Right lobe of liver (tissue), 6 donors: ENCODE results near the gene CCDC148. TPM values are rescaled to one million over a fixed set of nuclear protein-coding genes. Genes with fewer than 3 reads are reported as not detected.
A peak's percentile ranks its signal among the peaks of the same experiment; 100 is the strongest.

Source experiments
- ATAC-seq, 4 donors: fragments of 200-7000 bp; cut with Tn5 transposase; one replicate each; pipeline ENCODE4 v1.9.1; 2020; ENCODE audit warnings: mild to moderate bottlenecking in 4 of 4, moderate library complexity in 4 of 4
- DNase-seq, 3 donors: peaks; one replicate each; pipeline ENCODE4 v3.0.0-alpha.2; 2020
- H3K27ac ChIP-seq, 3 donors: fragments of 200-600 bp; one replicate each; pipeline ENCODE4 v1.8.0; 2022
- H3K27me3 ChIP-seq, 2 donors: fragments of 200-600 bp; one replicate each; pipeline ENCODE4 v1.8.0; 2022
- H3K36me3 ChIP-seq, 4 donors: fragments of 200-600 bp; sonication (generic) in 1 of 4; one replicate each; pipeline versions ENCODE4 v1.5.1 to v1.8.0; 2017 to 2022; ENCODE audit warnings: control low read depth in 1 of 4
- H3K4me1 ChIP-seq, 4 donors: fragments of 200-600 bp; sonication (generic) in 1 of 4; one replicate each; pipeline versions ENCODE4 v1.5.1 to v1.8.0; 2017 to 2022; ENCODE audit warnings: control low read depth in 1 of 4
- H3K4me3 ChIP-seq, 3 donors: fragments of 200-600 bp; one replicate each; pipeline ENCODE4 v1.8.0; 2022
- H3K9me3 ChIP-seq, 4 donors: fragments of 200-600 bp; sonication (generic) in 1 of 4; one replicate each; pipeline versions ENCODE4 v1.5.1 to v1.8.0; 2017 to 2022; ENCODE audit warnings: control low read depth in 1 of 4
- POLR2A ChIP-seq: fragments of 450-650 bp; IDR thresholded peaks from one replicate; pipeline ENCODE4 v1.6.1; 2017; ENCODE audit warnings: antibody characterized with exemption, mild to moderate bottlenecking
- WGBS: methylation state at CpG from one replicate; pipeline ENCODE4 v1.1.6; 2018; ENCODE audit warnings: low coverage, low lambda C conversion rate; ENCODE audit not compliant: insufficient coverage; ENCODE audit errors: missing lambda C conversion rate; 5-methylcytosine and 5-hydroxymethylcytosine counted together
- intact Hi-C, 2 donors: fragments of 100-400 bp; cut with DNase I; formaldehyde crosslinking; loops; one replicate each; pipeline versions ENCODE4 v1.11.2 to v1.14.1; 2022
- total RNA-seq, 6 experiments: library from RNA; depleted of rRNA in 2 of 6; stranded (reverse); fragments of >200 nt in 2 of 6; fragmentation: NEBNext Ultra II Directional in 3 of 6; extraction: Animal tissue kit (Norgen Biotek cat#: 25700) in 3 of 6; gene quantifications; one replicate each; pipeline versions ENCODE4 v1.1.0 to v1.2.4, GENCODE V29; 2016 to 2023
- TF ChIP-seq, protein P1 (sequence below), 4 donors: fragments of 200-600 bp in 3 of 4; fragments of 450-650 bp in 1 of 4; IDR thresholded peaks; one replicate each; pipeline versions ENCODE4 v1.5.1 to v1.8.0; 2016 to 2022; ENCODE audit warnings: antibody characterized with exemption in 4 of 4, mild to moderate bottlenecking in 2 of 4
- donor health status: DM: no; HTN: yes; CAD: no.
- donor health status: DM: no; HTN: no; CAD: no.
- donor health status: DM: no; HTN: no; CAD: no.
- donor health status: DM: no; HTN: yes; CAD: no.
- donor health status: DM: no; HTN: yes; CAD: no.

Gene CCDC148
- total RNA-seq, 6 experiments from 2014 or later: 0.12 to 0.53 (median 0.20) TPM; not detected in 1

DNA sequence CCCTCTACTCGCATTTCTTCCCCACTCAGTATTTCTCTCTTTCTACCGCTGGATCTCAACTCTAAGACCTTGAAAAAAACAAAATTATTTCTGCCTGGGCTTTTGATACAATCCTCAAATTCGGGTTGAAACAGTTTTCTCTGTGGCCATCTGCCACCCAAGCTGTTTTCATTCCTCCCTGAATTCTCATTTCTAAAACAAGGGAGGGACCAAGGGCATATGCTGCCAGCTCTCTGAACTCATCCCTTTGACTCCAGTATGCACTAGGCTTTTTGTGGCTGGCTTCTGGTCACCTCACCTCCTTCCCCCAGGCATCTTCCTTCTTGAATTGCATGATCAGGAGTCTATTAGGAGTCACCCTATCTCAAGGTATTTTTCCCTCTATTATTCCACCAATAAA, 49.5 kb downstream of the CCDC148 start:
- H3K9me3 ChIP-seq: no peaks in the 10 kb centered on the region
- TF ChIP-seq, protein P1, sequence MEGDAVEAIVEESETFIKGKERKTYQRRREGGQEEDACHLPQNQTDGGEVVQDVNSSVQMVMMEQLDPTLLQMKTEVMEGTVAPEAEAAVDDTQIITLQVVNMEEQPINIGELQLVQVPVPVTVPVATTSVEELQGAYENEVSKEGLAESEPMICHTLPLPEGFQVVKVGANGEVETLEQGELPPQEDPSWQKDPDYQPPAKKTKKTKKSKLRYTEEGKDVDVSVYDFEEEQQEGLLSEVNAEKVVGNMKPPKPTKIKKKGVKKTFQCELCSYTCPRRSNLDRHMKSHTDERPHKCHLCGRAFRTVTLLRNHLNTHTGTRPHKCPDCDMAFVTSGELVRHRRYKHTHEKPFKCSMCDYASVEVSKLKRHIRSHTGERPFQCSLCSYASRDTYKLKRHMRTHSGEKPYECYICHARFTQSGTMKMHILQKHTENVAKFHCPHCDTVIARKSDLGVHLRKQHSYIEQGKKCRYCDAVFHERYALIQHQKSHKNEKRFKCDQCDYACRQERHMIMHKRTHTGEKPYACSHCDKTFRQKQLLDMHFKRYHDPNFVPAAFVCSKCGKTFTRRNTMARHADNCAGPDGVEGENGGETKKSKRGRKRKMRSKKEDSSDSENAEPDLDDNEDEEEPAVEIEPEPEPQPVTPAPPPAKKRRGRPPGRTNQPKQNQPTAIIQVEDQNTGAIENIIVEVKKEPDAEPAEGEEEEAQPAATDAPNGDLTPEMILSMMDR (IDR thresholded peaks at IDR 0.05): no peak
- TF ChIP-seq POLR2A: no peak
- no peak for ATAC-seq
- WGBS: 60% methylated on average over 3 of the region's 3 CpGs
- H3K36me3 ChIP-seq: no peaks in the 10 kb centered on the region
- H3K27ac ChIP-seq: no peak overlapping the region
- intact Hi-C loops: no loop called here
- no peak for DNase-seq
- no peaks in the 10 kb centered on the region for H3K4me1 ChIP-seq
- H3K4me3 ChIP-seq: no peak overlapping the region
- no peaks in the 10 kb centered on the region for H3K27me3 ChIP-seq

DNA sequence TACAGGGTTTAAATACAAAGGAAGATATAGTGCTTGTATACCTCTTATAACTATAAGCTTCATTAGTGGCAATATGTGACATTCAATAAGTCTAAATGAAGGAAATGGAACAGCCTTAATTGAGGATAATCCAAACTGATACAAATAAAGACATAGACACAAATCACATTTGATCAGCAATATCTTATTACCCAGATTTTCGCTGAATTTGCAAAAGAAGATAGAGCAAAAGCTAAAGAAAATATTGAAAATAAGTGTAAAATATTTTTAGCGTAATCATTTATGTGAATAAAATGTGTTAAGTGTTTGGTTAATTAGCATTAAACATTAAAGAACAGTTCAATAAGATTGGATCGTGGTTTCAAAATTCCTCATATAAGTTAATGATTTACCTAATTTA, 51.2 kb downstream of the CCDC148 start:
- DNase-seq (no peak), ATAC-seq (no peak)
- TF ChIP-seq, protein P1 (IDR thresholded peaks at IDR 0.05): no peak
- no peak for TF ChIP-seq POLR2A
- no peaks in the 10 kb centered on the region for H3K36me3 ChIP-seq
- no peak overlapping the region for H3K27ac ChIP-seq
- WGBS: 84% methylated on average over 3 of the region's 3 CpGs
- H3K27me3 ChIP-seq: no peaks in the 10 kb centered on the region
- no peaks in the 10 kb centered on the region for H3K4me1 ChIP-seq
- intact Hi-C loops: no loop called here
- H3K9me3 ChIP-seq: no peaks in the 10 kb centered on the region
- H3K4me3 ChIP-seq: no peak overlapping the region

DNA sequence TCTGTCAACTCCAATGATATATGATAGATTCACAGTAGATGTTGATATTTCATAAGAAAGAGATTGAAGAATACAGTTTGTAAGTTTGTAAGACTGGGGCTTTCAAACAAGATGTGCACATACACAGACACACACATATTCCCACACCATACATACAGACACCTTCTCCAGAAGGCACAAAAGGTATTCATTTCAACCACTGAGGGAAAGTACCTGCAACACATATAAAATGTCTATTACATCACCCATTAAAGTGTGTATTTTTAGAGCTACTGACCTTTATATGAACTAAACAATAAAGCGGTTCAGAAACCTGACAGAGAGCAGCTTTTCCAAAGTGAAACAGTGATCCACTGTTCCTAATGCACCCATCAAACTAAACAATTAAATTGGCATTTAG, 53.3 kb downstream of the CCDC148 start:
- intact Hi-C loops: no loop called here
- H3K4me3 ChIP-seq: no peak overlapping the region
- DNase-seq: no peak
- H3K4me1 ChIP-seq: no peaks in the 10 kb centered on the region
- no peaks in the 10 kb centered on the region for H3K36me3 ChIP-seq
- no peak overlapping the region for H3K27ac ChIP-seq
- 47% methylated on average over 1 of the region's 1 CpG for WGBS
- no peaks in the 10 kb centered on the region for H3K27me3 ChIP-seq
- TF ChIP-seq POLR2A: no peak
- TF ChIP-seq, protein P1 (IDR thresholded peaks at IDR 0.05): no peak
- no peak for ATAC-seq
- H3K9me3 ChIP-seq: no peaks in the 10 kb centered on the region

DNA sequence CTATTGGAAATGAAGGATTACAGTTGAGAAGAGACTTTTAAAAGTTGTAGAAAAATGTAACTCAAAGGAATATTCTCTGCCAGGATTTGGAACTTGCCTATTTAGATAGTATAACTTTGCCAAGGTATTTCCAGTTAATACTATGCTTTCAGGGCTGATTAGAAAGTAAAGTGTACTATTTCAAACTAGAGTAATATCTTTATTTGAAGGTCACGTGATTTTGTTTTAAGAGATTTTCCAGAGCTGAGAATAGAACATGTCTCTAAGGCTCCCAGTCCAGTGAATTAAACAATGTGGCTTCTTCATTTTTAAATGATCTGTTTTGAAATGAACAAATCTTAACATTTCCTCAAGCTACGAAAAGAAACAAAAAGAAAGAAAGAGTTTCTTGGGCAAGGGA, 53.9 kb downstream of the CCDC148 start:
- H3K27me3 ChIP-seq: no peaks in the 10 kb centered on the region
- intact Hi-C loops: no loop called here
- no peak for DNase-seq
- 22% methylated on average over 2 of the region's 2 CpGs for WGBS
- H3K9me3 ChIP-seq: no peaks in the 10 kb centered on the region
- H3K36me3 ChIP-seq: no peaks in the 10 kb centered on the region
- H3K4me1 ChIP-seq: no peaks in the 10 kb centered on the region
- no peak overlapping the region for H3K4me3 ChIP-seq
- TF ChIP-seq, protein P1 (IDR thresholded peaks at IDR 0.05): no peak
- no peak for TF ChIP-seq POLR2A
- ATAC-seq: no peak
- H3K27ac ChIP-seq: no peak overlapping the region

DNA sequence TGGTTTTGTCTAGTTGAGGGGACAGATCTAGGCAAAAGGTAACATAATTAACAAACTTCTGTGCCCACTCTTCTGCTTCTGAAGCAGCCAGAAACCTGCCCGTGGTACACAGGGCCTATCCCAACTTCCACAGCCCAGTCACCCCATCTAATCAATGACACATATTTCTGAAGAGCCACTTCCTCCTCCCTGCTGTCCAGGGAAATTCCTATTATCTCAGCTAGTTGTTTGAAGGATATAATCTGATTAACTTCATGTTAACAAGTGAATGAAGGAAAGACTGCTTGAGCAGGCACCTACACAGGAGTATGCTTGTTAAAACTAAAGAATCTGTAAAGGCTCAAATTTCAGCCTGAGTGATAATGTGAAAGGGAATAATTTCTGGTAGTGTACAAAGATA, 61.4 kb downstream of the CCDC148 start:
- H3K4me1 ChIP-seq: no peaks in the 10 kb centered on the region
- H3K27me3 ChIP-seq: no peaks in the 10 kb centered on the region
- H3K4me3 ChIP-seq: no peak overlapping the region
- no peaks in the 10 kb centered on the region for H3K36me3 ChIP-seq
- DNase-seq: no peak
- TF ChIP-seq POLR2A: no peak
- TF ChIP-seq, protein P1 (IDR thresholded peaks at IDR 0.05): no peak
- 47% methylated on average over 1 of the region's 1 CpG for WGBS
- peak overlapping the region in 1 of 3 donors; percentile 17 for H3K27ac ChIP-seq
- intact Hi-C loops: no loop called here
- no peaks in the 10 kb centered on the region for H3K9me3 ChIP-seq
- peak in 1 of 4 donors; percentile 100 for ATAC-seq
